ENCODE results near the gene ZNF622. TPM values are rescaled to one million over a fixed set of nuclear protein-coding genes. Genes with fewer than 3 reads are reported as not detected.
A peak's percentile ranks its signal among the peaks of the same experiment; 100 is the strongest.

The ZNF622 gene, protein sequence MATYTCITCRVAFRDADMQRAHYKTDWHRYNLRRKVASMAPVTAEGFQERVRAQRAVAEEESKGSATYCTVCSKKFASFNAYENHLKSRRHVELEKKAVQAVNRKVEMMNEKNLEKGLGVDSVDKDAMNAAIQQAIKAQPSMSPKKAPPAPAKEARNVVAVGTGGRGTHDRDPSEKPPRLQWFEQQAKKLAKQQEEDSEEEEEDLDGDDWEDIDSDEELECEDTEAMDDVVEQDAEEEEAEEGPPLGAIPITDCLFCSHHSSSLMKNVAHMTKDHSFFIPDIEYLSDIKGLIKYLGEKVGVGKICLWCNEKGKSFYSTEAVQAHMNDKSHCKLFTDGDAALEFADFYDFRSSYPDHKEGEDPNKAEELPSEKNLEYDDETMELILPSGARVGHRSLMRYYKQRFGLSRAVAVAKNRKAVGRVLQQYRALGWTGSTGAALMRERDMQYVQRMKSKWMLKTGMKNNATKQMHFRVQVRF
- total RNA-seq, result 10 to 100 TPM; 11.8 to 27.6 TPM

DNA sequence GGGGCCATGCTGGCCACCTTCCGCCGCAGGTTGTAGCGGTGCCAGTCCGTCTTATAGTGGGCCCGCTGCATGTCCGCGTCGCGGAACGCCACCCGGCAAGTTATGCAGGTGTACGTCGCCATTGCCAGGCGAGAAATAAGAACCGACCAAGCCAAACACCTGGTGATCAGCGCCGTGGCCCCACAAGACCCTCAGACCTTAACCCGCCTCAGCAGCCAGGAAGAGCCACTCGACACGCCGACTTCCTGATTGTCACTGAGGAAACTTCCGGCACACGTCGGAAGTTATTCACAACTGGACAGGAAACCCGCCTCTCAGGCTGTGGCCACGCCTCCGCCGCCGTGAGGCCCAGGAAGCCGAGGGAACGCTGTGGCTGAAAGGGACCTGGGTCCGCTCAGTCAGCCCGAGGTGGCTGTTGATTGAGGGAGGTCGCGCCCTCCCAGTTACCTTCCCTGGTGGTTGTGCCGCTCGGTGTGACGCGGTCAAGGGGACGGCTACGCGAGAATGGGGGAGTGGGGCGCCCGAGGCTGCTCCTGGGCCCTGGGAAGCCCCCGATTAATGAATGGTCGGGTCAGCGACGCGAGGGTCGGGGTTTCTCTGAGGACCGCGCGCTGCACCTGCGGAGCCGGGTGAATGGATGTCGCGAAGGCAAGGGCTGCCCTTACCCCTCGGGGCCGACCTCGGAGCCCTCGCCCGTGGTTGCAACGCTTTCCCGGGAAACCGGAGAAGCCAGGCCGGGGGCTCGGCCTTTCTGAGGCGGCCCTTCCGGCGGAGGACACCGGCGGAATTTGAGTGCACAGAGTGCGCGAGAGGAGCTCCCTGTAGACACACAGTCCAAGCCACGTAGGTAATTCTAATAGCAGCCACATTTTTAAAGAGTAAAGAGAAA lies at the start of gene ZNF622:
Gene ZNF622 (minus strand): TSS at position 257 of the 889 bp plus-strand sequence. CDS start 135 bp downstream, at position 122.
- DNase-seq (ENCODE audit: low spot score), result peak; percentile 79
- peaks cover 35 to 54% of the 10 kb centered on the region in 2 donors for H3K4me1 ChIP-seq (ENCODE audit: control insufficient read depth in 1 of 2, low read depth in 2 of 2)

DNA sequence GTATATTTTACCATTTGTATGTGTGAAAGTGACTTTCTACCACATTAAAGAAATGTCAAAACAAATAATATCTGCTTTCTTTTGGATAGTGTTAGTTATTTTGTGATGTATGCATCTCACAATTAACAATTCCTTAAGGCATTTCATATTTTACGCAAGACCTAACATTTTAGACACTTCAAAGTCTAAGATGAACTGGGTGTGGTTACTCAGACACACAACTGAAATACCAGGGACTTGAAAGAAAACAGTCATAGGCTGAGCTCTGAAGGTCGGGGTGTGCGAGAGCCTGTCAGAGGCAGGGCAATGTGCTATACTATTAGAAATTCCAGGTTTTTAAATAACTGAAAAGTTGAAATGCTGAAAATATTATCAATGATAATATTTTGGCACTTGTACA lies 44.5 kb upstream of the ZNF622 start:
- no peak for ATAC-seq (ENCODE audit: insufficient number of reproducible peaks, low FRiP score, low read depth)
- no peaks in the 10 kb centered on the region for H3K9me3 ChIP-seq
- H3K4me1 ChIP-seq (ENCODE audit: control insufficient read depth in 1 of 2, low read depth in 2 of 2), result peaks cover 15 to 27% of the 10 kb centered on the region in 2 donors
- TF ChIP-seq, protein P1, sequence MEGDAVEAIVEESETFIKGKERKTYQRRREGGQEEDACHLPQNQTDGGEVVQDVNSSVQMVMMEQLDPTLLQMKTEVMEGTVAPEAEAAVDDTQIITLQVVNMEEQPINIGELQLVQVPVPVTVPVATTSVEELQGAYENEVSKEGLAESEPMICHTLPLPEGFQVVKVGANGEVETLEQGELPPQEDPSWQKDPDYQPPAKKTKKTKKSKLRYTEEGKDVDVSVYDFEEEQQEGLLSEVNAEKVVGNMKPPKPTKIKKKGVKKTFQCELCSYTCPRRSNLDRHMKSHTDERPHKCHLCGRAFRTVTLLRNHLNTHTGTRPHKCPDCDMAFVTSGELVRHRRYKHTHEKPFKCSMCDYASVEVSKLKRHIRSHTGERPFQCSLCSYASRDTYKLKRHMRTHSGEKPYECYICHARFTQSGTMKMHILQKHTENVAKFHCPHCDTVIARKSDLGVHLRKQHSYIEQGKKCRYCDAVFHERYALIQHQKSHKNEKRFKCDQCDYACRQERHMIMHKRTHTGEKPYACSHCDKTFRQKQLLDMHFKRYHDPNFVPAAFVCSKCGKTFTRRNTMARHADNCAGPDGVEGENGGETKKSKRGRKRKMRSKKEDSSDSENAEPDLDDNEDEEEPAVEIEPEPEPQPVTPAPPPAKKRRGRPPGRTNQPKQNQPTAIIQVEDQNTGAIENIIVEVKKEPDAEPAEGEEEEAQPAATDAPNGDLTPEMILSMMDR (IDR thresholded peaks at IDR 0.05), result no peak
- H3K27ac ChIP-seq, result no peak overlapping the region
- no peaks in the 10 kb centered on the region for H3K27me3 ChIP-seq (replicated peaks; ENCODE audit: insufficient read depth)
- no peak overlapping the region for H3K4me3 ChIP-seq
- H3K36me3 ChIP-seq, result no peaks in the 10 kb centered on the region
- no peak for DNase-seq (ENCODE audit: low spot score)

More for the DNA sequence above, at the start of gene ZNF622:
- TF ChIP-seq, protein P1 (IDR thresholded peaks at IDR 0.05), result no peak
- H3K9me3 ChIP-seq, result no peaks in the 10 kb centered on the region
- peak within 1 kb of the TSS; percentile 80 to 82 for H3K27ac ChIP-seq
- peak within 1 kb of the TSS; percentile 95 for H3K4me3 ChIP-seq
- peak; percentile 93 for ATAC-seq (ENCODE audit: insufficient number of reproducible peaks, low FRiP score, low read depth)
- H3K36me3 ChIP-seq, result peaks cover 22% of the 10 kb centered on the region
- no peaks in the 10 kb centered on the region for H3K27me3 ChIP-seq (replicated peaks; ENCODE audit: insufficient read depth)

DNA sequence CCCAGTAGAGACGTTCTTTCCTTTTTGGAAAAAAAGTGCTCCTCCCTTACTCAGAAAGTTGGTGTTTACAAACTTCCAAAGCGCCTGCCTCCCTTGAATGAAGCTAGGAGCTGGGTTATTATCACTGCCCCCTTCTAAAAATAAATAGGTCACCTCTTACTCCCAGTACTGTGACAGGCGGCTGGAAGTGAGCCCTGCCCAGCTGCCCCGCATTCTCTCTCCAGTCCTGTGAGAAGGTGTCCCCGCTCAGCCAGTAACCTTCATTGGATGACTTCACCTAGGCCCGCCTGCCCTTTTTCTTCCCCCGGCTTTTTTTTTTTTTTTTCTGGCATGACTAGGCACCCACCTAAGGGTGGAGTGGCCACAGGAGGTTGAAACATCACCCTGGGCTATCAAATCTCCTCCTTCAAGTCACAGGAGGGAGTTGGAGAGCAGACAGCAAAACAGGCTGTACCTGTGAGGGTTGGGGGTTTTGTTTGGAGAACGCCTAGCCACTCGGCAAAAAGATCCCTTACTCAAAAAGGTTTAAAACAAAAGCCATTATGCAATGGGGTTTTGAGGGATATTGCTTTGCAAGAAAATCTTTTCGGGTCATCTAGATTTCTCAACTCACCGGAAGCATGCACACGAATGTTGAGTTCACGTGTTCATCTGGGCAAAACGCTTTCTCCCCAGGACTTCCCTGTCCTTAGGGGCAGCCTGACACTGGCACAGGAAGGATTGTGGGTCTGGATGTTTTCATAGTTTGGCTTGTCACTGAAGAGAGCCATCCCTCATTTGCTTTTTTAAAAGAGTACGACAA lies 43.3 kb upstream of the ZNF622 start:
- no peak for ATAC-seq (ENCODE audit: insufficient number of reproducible peaks, low FRiP score, low read depth)
- DNase-seq (ENCODE audit: low spot score), result peak; percentile 16
- Histone ChIP-seq H3K27ac (peak overlapping the region; percentile 63 to 83), H3K4me3 (peak overlapping the region; percentile 63), H3K27me3 (replicated peaks; ENCODE audit: insufficient read depth) (no peaks in the 10 kb centered on the region), H3K4me1 (ENCODE audit: control insufficient read depth in 1 of 2, low read depth in 2 of 2) (peaks cover 15 to 27% of the 10 kb centered on the region in 2 donors), H3K36me3 (no peaks in the 10 kb centered on the region), H3K9me3 (no peaks in the 10 kb centered on the region)
- TF ChIP-seq, protein P1 (IDR thresholded peaks at IDR 0.05), result no peak

DNA sequence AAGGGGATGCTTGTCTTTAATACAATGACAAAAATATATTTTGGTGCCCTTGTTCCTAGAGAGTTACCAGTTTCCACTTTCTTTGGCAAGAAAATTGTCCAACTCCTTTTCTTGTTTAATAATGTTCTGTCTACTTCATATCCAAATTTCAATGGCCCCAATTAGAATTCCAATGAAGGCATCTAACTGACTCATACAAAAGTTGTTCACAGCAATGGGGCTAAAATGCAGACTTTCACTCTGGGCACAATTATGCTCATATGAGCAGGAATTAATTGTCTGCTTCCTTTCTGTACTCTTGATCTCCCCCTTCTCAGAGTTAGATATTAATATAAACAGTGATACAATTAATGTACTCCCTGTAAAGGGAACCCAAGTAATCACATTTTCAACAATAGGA lies 42.1 kb upstream of the ZNF622 start:
- no peaks in the 10 kb centered on the region for H3K9me3 ChIP-seq
- ATAC-seq (ENCODE audit: insufficient number of reproducible peaks, low FRiP score, low read depth), result no peak
- peaks cover 15 to 27% of the 10 kb centered on the region in 2 donors for H3K4me1 ChIP-seq (ENCODE audit: control insufficient read depth in 1 of 2, low read depth in 2 of 2)
- H3K4me3 ChIP-seq, result no peak overlapping the region
- peak overlapping the region; percentile 63 to 83 for H3K27ac ChIP-seq
- DNase-seq (ENCODE audit: low spot score), result no peak
- no peaks in the 10 kb centered on the region for H3K27me3 ChIP-seq (replicated peaks; ENCODE audit: insufficient read depth)
- TF ChIP-seq, protein P1 (IDR thresholded peaks at IDR 0.05), result no peak
- no peaks in the 10 kb centered on the region for H3K36me3 ChIP-seq

Measured in thoracic aorta (tissue), 2 donors.